H9 (cell line): ENCODE data around the gene ROBO4. TPM values are rescaled to one million over a fixed set of nuclear protein-coding genes. Genes with fewer than 3 reads are reported as not detected.

ENCODE experiments used
- DNase-seq: peaks from one replicate; pipeline ENCODE4 v3.0.0-alpha.2; 2017
- H2AFZ ChIP-seq: one replicate; pipeline ENCODE4 v1.6.1; 2013; ENCODE audit warnings: mild to moderate bottlenecking, low read length, control low read depth, moderate library complexity
- H2AK5ac ChIP-seq: 2 replicates; pipeline ENCODE4 v1.6.1; 2013; ENCODE audit warnings: low read length, control low read depth, mixed read lengths; ENCODE audit not compliant: insufficient read length
- H2BK120ac ChIP-seq: one replicate; pipeline ENCODE4 v1.6.1; 2013; ENCODE audit warnings: low read depth, mild to moderate bottlenecking, low read length, control low read depth, inconsistent platforms; ENCODE audit not compliant: poor library complexity, severe bottlenecking
- H2BK12ac ChIP-seq: 2 replicates; pipeline ENCODE4 v1.6.1; 2013; ENCODE audit warnings: low read length, control low read depth, mixed read lengths, low read depth; ENCODE audit not compliant: insufficient read length
- H2BK15ac ChIP-seq: 2 replicates; pipeline ENCODE4 v1.6.1; 2013; ENCODE audit warnings: low read depth, low read length, control low read depth
- H2BK20ac ChIP-seq: one replicate; pipeline ENCODE4 v1.6.1; 2013; ENCODE audit warnings: low read depth, mild to moderate bottlenecking, low read length, control low read depth, inconsistent platforms; ENCODE audit not compliant: poor library complexity, severe bottlenecking
- H2BK5ac ChIP-seq: 2 replicates; pipeline ENCODE4 v1.6.1; 2013; ENCODE audit warnings: low read length, control low read depth, mixed read lengths; ENCODE audit not compliant: insufficient read length
- H3K14ac ChIP-seq: 2 replicates; pipeline ENCODE4 v1.6.1; 2013; ENCODE audit warnings: low read length, control low read depth; ENCODE audit not compliant: insufficient read depth
- H3K18ac ChIP-seq: 2 replicates; pipeline ENCODE4 v1.6.1; 2013; ENCODE audit warnings: low read depth, mild to moderate bottlenecking, mixed read lengths, low read length, control low read depth; ENCODE audit not compliant: insufficient read length
- H3K23ac ChIP-seq: 2 replicates; pipeline ENCODE4 v1.6.1; 2013; ENCODE audit warnings: low read length, control low read depth, mixed read lengths, low read depth; ENCODE audit not compliant: insufficient read length
- H3K23me2 ChIP-seq: 2 replicates; pipeline ENCODE4 v1.6.1; 2013; ENCODE audit warnings: low read depth, mild to moderate bottlenecking, mixed read lengths, low read length, control low read depth; ENCODE audit not compliant: insufficient read length, poor library complexity, severe bottlenecking
- H3K27ac ChIP-seq: 2 replicates; pipeline ENCODE4 v1.5.1; 2013; ENCODE audit warnings: low read length, control low read depth, mixed read lengths, low read depth; ENCODE audit not compliant: insufficient read length
- H3K27me3 ChIP-seq: 2 replicates; pipeline ENCODE4 v1.6.1; 2013; ENCODE audit warnings: low read length, control low read depth, inconsistent platforms; ENCODE audit not compliant: insufficient read depth
- H3K4ac ChIP-seq: 2 replicates; pipeline ENCODE4 v1.6.1; 2013; ENCODE audit warnings: low read depth, mild to moderate bottlenecking, control low read depth, inconsistent platforms, low read length, moderate library complexity
- H3K4me1 ChIP-seq: 2 replicates; pipeline ENCODE4 v1.6.1; 2013; ENCODE audit warnings: low read length, control low read depth, inconsistent platforms; ENCODE audit not compliant: insufficient read depth
- H3K4me2 ChIP-seq: 2 replicates; pipeline ENCODE4 v1.6.1; 2013; ENCODE audit warnings: low read length, control low read depth, mixed read lengths; ENCODE audit not compliant: insufficient read length, insufficient read depth
- H3K56ac ChIP-seq: 2 replicates; pipeline ENCODE4 v1.6.1; 2013; ENCODE audit warnings: low read depth, mild to moderate bottlenecking, mixed read lengths, low read length, control low read depth; ENCODE audit not compliant: insufficient read length
- H3K79me1 ChIP-seq: 2 replicates; pipeline ENCODE4 v1.6.1; 2013; ENCODE audit warnings: low read depth, mild to moderate bottlenecking, moderate library complexity, low read length, control low read depth, inconsistent platforms; ENCODE audit not compliant: insufficient read depth, poor library complexity, severe bottlenecking
- H3K79me2 ChIP-seq: 2 replicates; pipeline ENCODE4 v1.6.1; 2013; ENCODE audit warnings: low read length, control low read depth, inconsistent platforms; ENCODE audit not compliant: insufficient read depth
- H3K9ac ChIP-seq: 2 replicates; pipeline ENCODE4 v1.6.1; 2013; ENCODE audit warnings: low read length, control low read depth, mixed read lengths; ENCODE audit not compliant: insufficient read length; ENCODE audit errors: extremely low read depth
- H3K9me3 ChIP-seq: one replicate; pipeline ENCODE4 v1.6.1; 2013; ENCODE audit warnings: low read depth, low read length, inconsistent platforms; ENCODE audit not compliant: control insufficient read depth
- H3T11ph ChIP-seq: one replicate; pipeline ENCODE4 v1.6.1; 2013; ENCODE audit warnings: mild to moderate bottlenecking, low read length, control low read depth, inconsistent platforms
- H4K20me1 ChIP-seq: one replicate; pipeline ENCODE4 v1.6.1; 2013; ENCODE audit not compliant: control insufficient read depth, insufficient read length, insufficient read depth
- H4K5ac ChIP-seq: 2 replicates; pipeline ENCODE4 v1.6.1; 2013; ENCODE audit warnings: low read depth, mild to moderate bottlenecking, mixed read lengths, low read length, control low read depth; ENCODE audit not compliant: insufficient read length
- H4K8ac ChIP-seq: replicated peaks from 2 replicates; pipeline ENCODE4 v1.6.1; 2013; ENCODE audit warnings: low read length, control low read depth, mixed read lengths, low read depth; ENCODE audit not compliant: insufficient read length
- H4K91ac ChIP-seq: 2 replicates; pipeline ENCODE4 v1.6.1; 2013; ENCODE audit warnings: low read depth, mild to moderate bottlenecking, moderate library complexity, mixed read lengths, low read length, control low read depth; ENCODE audit not compliant: insufficient read length
- H3K27ac Mint-ChIP-seq, 3 experiments: 2 replicates in 2 of 3; 3 replicates in 1 of 3; pipeline ENCODE4 v1.8.0; 2020 to 2021; ENCODE audit warnings: mixed read lengths in 3 of 3, mild to moderate bottlenecking in 1 of 3, moderate library complexity in 1 of 3
- H3K27me3 Mint-ChIP-seq: 2 replicates; pipeline ENCODE4 v1.8.0; 2021; ENCODE audit warnings: low read depth, mild to moderate bottlenecking, moderate library complexity, mixed read lengths
- H3K36me3 Mint-ChIP-seq, 3 experiments: 2 replicates in 2 of 3; 3 replicates in 1 of 3; pipeline ENCODE4 v1.8.0; 2020 to 2021; ENCODE audit warnings: low read depth in 3 of 3, mixed read lengths in 3 of 3; ENCODE audit not compliant: insufficient read depth in 1 of 3
- H3K4me1 Mint-ChIP-seq, 2 experiments: 2 replicates each; pipeline ENCODE4 v1.8.0; 2020; ENCODE audit warnings: mixed read lengths in 2 of 2
- H3K4me3 Mint-ChIP-seq, 2 experiments: 2 replicates in 1 of 2; 3 replicates in 1 of 2; pipeline ENCODE4 v1.8.0; 2020 to 2021; ENCODE audit warnings: mild to moderate bottlenecking in 2 of 2, mixed read lengths in 2 of 2, moderate library complexity in 1 of 2
- H3K9me3 Mint-ChIP-seq, 2 experiments: 2 replicates in 1 of 2; 3 replicates in 1 of 2; pipeline ENCODE4 v1.8.0; 2020; ENCODE audit warnings: mild to moderate bottlenecking in 2 of 2, mixed read lengths in 2 of 2, moderate library complexity in 1 of 2
- CTCF ChIP-seq: fragments of 200-600 bp; sonication (generic); conservative IDR thresholded peaks from 3 replicates; pipeline ENCODE4 v1.8.0; 2021; ENCODE audit warnings: antibody characterized with exemption, mild to moderate bottlenecking
- WGBS: extraction: QIAGEN DNeasy Blood & Tissue Kit; methylation state at CpG from one replicate; pipeline ENCODE4 v1.1.7; 2013; ENCODE audit warnings: missing lambda C conversion rate, low lambda C conversion rate, mixed read lengths; ENCODE audit not compliant: insufficient read length; ENCODE audit errors: extremely low coverage; 5-methylcytosine and 5-hydroxymethylcytosine counted together
- total RNA-seq: library from RNA; stranded (reverse); gene quantifications from 2 replicates; pipeline ENCODE4 v1.2.1, GENCODE V29; 2021

Gene ROBO4
- total RNA-seq, 1 experiment from 2014 or later: not detected

GRCh38 chr11:124889191-124890091 is 8.2 kb downstream of the ROBO4 start:
- H3K27me3 Mint-ChIP-seq: peaks cover 33% of the 10 kb centered on the region

More at GRCh38 chr11:124889191-124890091, 8.2 kb downstream of the ROBO4 start:
- H4K5ac ChIP-seq: no peak overlapping the region
- H3K9me3 ChIP-seq: no peaks in the 10 kb centered on the region
- H3K4me1 Mint-ChIP-seq: no peaks in the 10 kb centered on the region
- H3K79me1 ChIP-seq: no peaks in the 10 kb centered on the region
- no peak overlapping the region for H2AFZ ChIP-seq
- no peak overlapping the region for H3K23ac ChIP-seq
- no peaks in the 10 kb centered on the region for H3K23me2 ChIP-seq
- no peaks in the 10 kb centered on the region for H3K9me3 Mint-ChIP-seq
- WGBS: no CpG with 5 or more reads among the region's 2 CpGs
- H3K4me1 ChIP-seq: no peaks in the 10 kb centered on the region
- H3K36me3 Mint-ChIP-seq: no peaks in the 10 kb centered on the region
- no peak overlapping the region for H3K4me3 Mint-ChIP-seq
- H2BK20ac ChIP-seq: no peak overlapping the region
- H3K27me3 ChIP-seq: no peaks in the 10 kb centered on the region; the same call in 1 of the 2 replicates
- H4K8ac ChIP-seq: no peak overlapping the region
- no peak overlapping the region for H2BK5ac ChIP-seq
- H3K4me2 ChIP-seq: no peak overlapping the region
- H3K14ac ChIP-seq: no peak overlapping the region
- H3K18ac ChIP-seq: no peak overlapping the region
- H4K91ac ChIP-seq: no peak overlapping the region
- no peak overlapping the region for H3K9ac ChIP-seq
- H2BK15ac ChIP-seq: no peak overlapping the region
- H4K20me1 ChIP-seq: no peaks in the 10 kb centered on the region
- no peak overlapping the region for H3K27ac Mint-ChIP-seq
- no peak overlapping the region for H3K27ac ChIP-seq
- H2AK5ac ChIP-seq: no peak overlapping the region
- no peak for TF ChIP-seq CTCF
- H3T11ph ChIP-seq: no peak overlapping the region
- no peak overlapping the region for H2BK12ac ChIP-seq
- DNase-seq: no peak
- H3K79me2 ChIP-seq: no peaks in the 10 kb centered on the region
- no peak overlapping the region for H3K56ac ChIP-seq
- no peak overlapping the region for H2BK120ac ChIP-seq
- no peak overlapping the region for H3K4ac ChIP-seq
